Gastroesophageal sphincter (tissue), 4 donors: ENCODE results near the gene RAMP1. TPM values are rescaled to one million over a fixed set of nuclear protein-coding genes. Genes with fewer than 3 reads are reported as not detected.

Source experiments
- ATAC-seq: fragments of 150-250 bp; one replicate; pipeline ENCODE4 v1.9.1; 2016; ENCODE audit warnings: mild to moderate bottlenecking, moderate library complexity
- H3K27ac ChIP-seq, 4 donors: fragments of 200-600 bp; sonication (generic) in 3 of 4; 1 replicate in 3 of 4; 2 replicates in 1 of 4; pipeline ENCODE4 v1.5.1; 2016 to 2019
- H3K27me3 ChIP-seq: fragments of 200-600 bp; sonication (generic); one replicate; pipeline ENCODE4 v1.5.1; 2019
- H3K36me3 ChIP-seq, 2 donors: fragments of 200-600 bp; sonication (generic); one replicate each; pipeline ENCODE4 v1.5.1; 2019; ENCODE audit warnings: control low read depth in 1 of 2
- H3K4me1 ChIP-seq, 3 donors: fragments of 200-600 bp; sonication (generic); 1 replicate in 2 of 3; 2 replicates in 1 of 3; pipeline ENCODE4 v1.5.1; 2016 to 2019; ENCODE audit warnings: control low read depth in 2 of 3
- H3K4me3 ChIP-seq, 2 donors: fragments of 200-600 bp; sonication (generic); one replicate each; pipeline ENCODE4 v1.5.1; 2019; ENCODE audit warnings: mild to moderate bottlenecking in 1 of 2, moderate library complexity in 1 of 2
- H3K9me3 ChIP-seq, 3 donors: fragments of 200-600 bp; sonication (generic); one replicate each; pipeline ENCODE4 v1.5.1; 2017 to 2019; ENCODE audit warnings: control low read depth in 2 of 3
- EP300 ChIP-seq: sonication (generic); formaldehyde crosslinking; IDR thresholded peaks from one replicate; pipeline ENCODE4 v1.6.1; 2017; ENCODE audit warnings: antibody characterized with exemption, mild to moderate bottlenecking
- POLR2A ChIP-seq, 2 donors: fragments of 450-650 bp; IDR thresholded peaks; one replicate each; pipeline ENCODE4 v1.6.1; 2017; ENCODE audit warnings: antibody characterized with exemption in 2 of 2, mild to moderate bottlenecking in 2 of 2, moderate library complexity in 1 of 2
- POLR2AphosphoS5 ChIP-seq: sonication (generic); formaldehyde crosslinking; IDR thresholded peaks from one replicate; pipeline ENCODE4 v1.6.1; 2017; ENCODE audit warnings: antibody characterized with exemption
- WGBS, 2 donors: methylation state at CpG; one replicate each; pipeline ENCODE4 v1.1.5; 2018; ENCODE audit warnings: low coverage in 1 of 2; 5-methylcytosine and 5-hydroxymethylcytosine counted together
- total RNA-seq, 4 donors: library from RNA; depleted of rRNA; stranded (reverse); fragments of >200 nt; gene quantifications; one replicate each; pipeline ENCODE4 v1.1.0, GENCODE V29; 2016
- TF ChIP-seq, protein P1 (sequence below), 4 experiments: fragments of 200-600 bp in 2 of 4; fragments of 450-650 bp in 2 of 4; sonication (generic) in 1 of 4; IDR thresholded peaks; one replicate each; pipeline ENCODE4 v1.5.1; 2017 to 2019; ENCODE audit warnings: antibody characterized with exemption in 4 of 4, mild to moderate bottlenecking in 2 of 4, moderate library complexity in 2 of 4

RAMP1 gene
- total RNA-seq, 4 donors from 2014 or later: 213 to 355 (median 286) TPM

DNA sequence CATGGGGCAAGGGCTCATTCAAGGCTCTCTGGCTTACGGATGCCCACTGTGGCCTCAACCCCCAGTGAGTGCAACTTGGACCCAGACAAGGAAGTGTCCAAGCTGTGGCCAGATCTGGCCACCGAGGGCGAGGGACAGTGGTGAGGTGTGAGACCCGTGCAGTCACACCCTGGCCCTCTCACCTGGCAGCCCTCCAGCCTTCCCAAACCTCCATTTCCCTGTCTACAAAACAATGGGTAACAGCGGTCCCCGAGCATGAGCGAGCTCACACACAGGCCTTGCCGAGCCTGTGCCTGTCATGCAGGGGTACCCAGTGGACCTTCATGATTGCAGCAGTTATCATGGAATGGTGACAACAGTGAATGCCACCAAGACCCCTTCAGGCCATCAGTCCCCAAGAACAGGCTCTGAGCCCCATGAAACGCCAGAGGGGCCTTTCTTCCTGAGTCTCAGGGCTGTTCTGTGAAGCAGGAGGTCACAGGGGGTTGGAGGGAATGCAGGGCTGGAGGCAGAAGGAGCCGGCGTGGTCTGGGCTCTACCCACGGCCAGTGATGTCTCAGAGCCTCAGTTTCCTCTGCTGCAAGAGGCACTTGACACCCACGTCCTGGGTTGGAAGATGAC is 49.8 kb downstream of the RAMP1 start:
- TF ChIP-seq POLR2AphosphoS5: no peak
- TF ChIP-seq EP300: no peak
- TF ChIP-seq POLR2A (IDR thresholded peaks at IDR 0.05): no peak
- TF ChIP-seq, protein P1, sequence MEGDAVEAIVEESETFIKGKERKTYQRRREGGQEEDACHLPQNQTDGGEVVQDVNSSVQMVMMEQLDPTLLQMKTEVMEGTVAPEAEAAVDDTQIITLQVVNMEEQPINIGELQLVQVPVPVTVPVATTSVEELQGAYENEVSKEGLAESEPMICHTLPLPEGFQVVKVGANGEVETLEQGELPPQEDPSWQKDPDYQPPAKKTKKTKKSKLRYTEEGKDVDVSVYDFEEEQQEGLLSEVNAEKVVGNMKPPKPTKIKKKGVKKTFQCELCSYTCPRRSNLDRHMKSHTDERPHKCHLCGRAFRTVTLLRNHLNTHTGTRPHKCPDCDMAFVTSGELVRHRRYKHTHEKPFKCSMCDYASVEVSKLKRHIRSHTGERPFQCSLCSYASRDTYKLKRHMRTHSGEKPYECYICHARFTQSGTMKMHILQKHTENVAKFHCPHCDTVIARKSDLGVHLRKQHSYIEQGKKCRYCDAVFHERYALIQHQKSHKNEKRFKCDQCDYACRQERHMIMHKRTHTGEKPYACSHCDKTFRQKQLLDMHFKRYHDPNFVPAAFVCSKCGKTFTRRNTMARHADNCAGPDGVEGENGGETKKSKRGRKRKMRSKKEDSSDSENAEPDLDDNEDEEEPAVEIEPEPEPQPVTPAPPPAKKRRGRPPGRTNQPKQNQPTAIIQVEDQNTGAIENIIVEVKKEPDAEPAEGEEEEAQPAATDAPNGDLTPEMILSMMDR (IDR thresholded peaks at IDR 0.05): no peak
- peaks cover 0 to 15% (median 0%) of the 10 kb centered on the region in 3 donors for H3K9me3 ChIP-seq
- no peaks in the 10 kb centered on the region for H3K27me3 ChIP-seq
- H3K4me3 ChIP-seq: no peak overlapping the region
- H3K4me1 ChIP-seq: peaks cover 0 to 21% (median 12%) of the 10 kb centered on the region in 3 donors
- ATAC-seq: no peak
- WGBS, 2 donors: 97 to 100% methylated on average over 1 to 6 of the region's 13 CpGs
- H3K27ac ChIP-seq: peak overlapping the region in 3 of 4 donors; percentile 1 to 28 (median 18)
- peaks cover 0 to 25% of the 10 kb centered on the region in 2 donors for H3K36me3 ChIP-seq

DNA sequence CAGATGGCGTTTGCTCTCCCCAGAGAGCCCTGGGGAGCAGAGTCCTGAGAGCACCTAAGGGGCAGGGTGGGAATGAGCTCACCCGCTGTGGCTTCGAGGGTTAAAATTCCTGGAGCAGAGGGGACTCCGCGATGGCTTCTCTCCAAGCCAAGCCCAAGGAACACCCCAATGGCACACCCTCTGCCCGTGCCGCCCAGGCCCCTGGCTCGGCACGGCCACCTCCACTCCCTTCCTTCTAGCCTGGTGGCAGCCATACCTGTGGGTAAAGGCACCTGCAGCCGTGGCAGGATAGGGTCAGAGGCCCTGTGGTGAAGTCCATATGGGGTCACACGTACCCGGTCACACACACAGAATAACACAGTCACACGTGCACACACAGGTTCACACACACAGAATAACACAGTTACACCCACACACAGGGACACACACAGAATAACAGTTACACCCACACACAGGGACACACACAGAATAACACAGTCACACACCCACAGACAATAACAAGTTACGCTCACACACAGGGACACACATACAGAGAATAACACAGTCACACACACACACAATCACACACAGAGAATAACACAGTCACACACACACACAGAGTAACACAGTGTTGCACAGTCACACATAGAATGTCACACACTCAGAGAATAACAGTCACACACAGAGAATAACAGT is 50.5 kb downstream of the RAMP1 start:
- WGBS, 2 donors: 84 to 90% methylated on average over 2 to 5 of the region's 14 CpGs
- no peak for ATAC-seq
- Histone ChIP-seq H3K27me3 (no peaks in the 10 kb centered on the region), H3K9me3 (peaks cover 0 to 15% (median 0%) of the 10 kb centered on the region in 3 donors), H3K4me1 (peaks cover 0 to 14% (median 4%) of the 10 kb centered on the region in 3 donors), H3K36me3 (peaks cover 0 to 25% of the 10 kb centered on the region in 2 donors), H3K27ac (no peak overlapping the region), H3K4me3 (no peak overlapping the region)
- no peak for TF ChIP-seq POLR2A (IDR thresholded peaks at IDR 0.05)
- no peak for TF ChIP-seq POLR2AphosphoS5
- TF ChIP-seq, protein P1 (IDR thresholded peaks at IDR 0.05): no peak
- no peak for TF ChIP-seq EP300

DNA sequence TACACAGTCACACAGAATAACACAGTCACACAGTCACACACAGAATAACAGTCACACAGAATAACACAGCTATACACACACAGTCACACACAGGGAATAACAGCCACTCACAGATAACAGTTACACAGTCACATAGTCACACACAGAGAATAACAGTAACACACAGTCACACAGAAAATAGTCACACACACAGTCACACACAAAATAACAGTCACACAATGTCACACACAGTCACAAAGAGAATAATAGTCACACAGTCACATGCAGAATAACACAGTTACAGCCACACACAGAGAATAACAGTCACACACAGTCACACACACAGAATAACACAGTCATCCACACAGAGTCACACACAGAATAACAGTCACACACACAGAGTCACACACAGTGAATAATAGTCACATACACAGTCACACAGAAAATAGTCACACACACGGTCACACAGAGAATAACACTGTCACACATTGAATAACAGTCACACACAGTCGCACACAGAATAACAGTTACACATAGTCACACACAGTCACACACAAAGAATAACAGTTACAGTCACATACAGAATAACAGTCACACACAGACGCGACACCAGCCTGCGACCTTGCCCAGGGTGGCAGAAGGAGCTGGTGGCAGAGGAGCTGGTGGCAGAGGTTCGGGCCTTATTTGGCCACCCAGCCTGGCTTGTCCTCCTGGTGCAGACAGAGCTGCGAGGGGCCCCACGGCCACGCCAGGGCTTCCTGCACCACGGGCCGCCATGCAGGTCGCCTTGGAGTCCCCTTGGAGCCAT is 51.3 kb downstream of the RAMP1 start:
- Histone ChIP-seq H3K4me1 (peaks cover 0 to 6% (median 0%) of the 10 kb centered on the region in 3 donors), H3K9me3 (peaks cover 0 to 15% (median 0%) of the 10 kb centered on the region in 3 donors), H3K36me3 (peaks cover 0 to 25% of the 10 kb centered on the region in 2 donors), H3K4me3 (no peak overlapping the region), H3K27ac (no peak overlapping the region), H3K27me3 (no peaks in the 10 kb centered on the region)
- ATAC-seq: no peak
- 100% methylated on average over 5 of the region's 12 CpGs; no CpG with 5 or more reads in 1 of the 2 donors for WGBS, 2 donors
- TF ChIP-seq EP300 (no peak), POLR2AphosphoS5 (no peak), POLR2A (IDR thresholded peaks at IDR 0.05) (no peak)
- TF ChIP-seq, protein P1 (IDR thresholded peaks at IDR 0.05): no peak

DNA sequence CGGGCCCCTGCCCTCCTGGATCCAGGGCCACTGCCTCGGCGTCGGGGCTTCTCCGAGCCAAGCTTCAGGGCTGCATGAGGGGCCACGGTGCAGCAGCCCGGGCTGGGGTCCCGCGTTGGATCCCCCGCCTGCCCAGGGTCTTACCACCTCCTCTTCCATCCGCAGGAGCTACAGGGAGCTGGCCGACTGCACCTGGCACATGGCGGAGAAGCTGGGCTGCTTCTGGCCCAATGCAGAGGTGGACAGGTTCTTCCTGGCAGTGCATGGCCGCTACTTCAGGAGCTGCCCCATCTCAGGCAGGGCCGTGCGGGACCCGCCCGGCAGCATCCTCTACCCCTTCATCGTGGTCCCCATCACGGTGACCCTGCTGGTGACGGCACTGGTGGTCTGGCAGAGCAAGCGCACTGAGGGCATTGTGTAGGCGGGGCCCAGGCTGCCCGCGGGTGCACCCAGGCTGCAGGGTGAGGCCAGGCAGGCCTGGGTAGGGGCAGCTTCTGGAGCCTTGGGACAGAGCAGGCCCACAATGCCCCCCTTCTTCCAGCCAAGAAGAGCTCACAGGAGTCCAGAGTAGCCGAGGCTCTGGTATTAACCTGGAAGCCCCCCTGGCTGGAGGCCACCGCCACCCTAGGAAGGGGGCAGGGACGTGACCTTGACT is 52.1 kb downstream of the RAMP1 start:
- Histone ChIP-seq H3K9me3 (peaks cover 0 to 15% (median 0%) of the 10 kb centered on the region in 3 donors), H3K36me3 (peaks cover 0 to 25% of the 10 kb centered on the region in 2 donors), H3K27ac (no peak overlapping the region), H3K4me1 (no peaks in the 10 kb centered on the region), H3K4me3 (no peak overlapping the region), H3K27me3 (no peaks in the 10 kb centered on the region)
- TF ChIP-seq EP300: no peak
- TF ChIP-seq, protein P1 (IDR thresholded peaks at IDR 0.05): no peak
- no peak for TF ChIP-seq POLR2A (IDR thresholded peaks at IDR 0.05)
- no peak for TF ChIP-seq POLR2AphosphoS5
- ATAC-seq: no peak
- WGBS, 2 donors: no CpG with 5 or more reads among the region's 28 CpGs
